ENCODE measurements around the gene GTF3C2. TPM values are rescaled to one million over a fixed set of nuclear protein-coding genes. Genes with fewer than 3 reads are reported as not detected.

GTF3C2 gene
- polyA plus RNA-seq, 2 of the 4 experiments (the other 2 are of a cell fraction): 75.4 to 101 TPM

GRCh38 chr2:27315122-27315521, 41.4 kb downstream of the GTF3C2 start (continued):
- no peak for TF ChIP-seq ESRRA (IDR thresholded peaks at IDR 0.05; ENCODE audit: borderline replicate concordance, low read length)

- Histone ChIP-seq H3K9me3 (no peaks in the 10 kb centered on the region), H3K4me2 (no peak overlapping the region), H3K4me3 (no peak overlapping the region), H3K27ac (no peak overlapping the region), H3K4me1 (no peaks in the 10 kb centered on the region)
- CTCF ChIA-PET: interaction anchor here (0.8 to 12.8 kb wide), 8 partner anchors 12 to 228 kb away, joined by 3 to 171 read pairs (median 4); partner anchors contain the start of genes EIF2B4 and KHK
- TF ChIP-seq FOXS1 (CRISPR knock-in tag; IDR thresholded peaks at IDR 0.05): no peak
- TF ChIP-seq TFCP2L1 (CRISPR knock-in tag; IDR thresholded peaks at IDR 0.05): no peak
- TF ChIP-seq RARB (CRISPR knock-in tag; IDR thresholded peaks at IDR 0.05): no peak
- TF ChIP-seq POLR2AphosphoS2 (conservative IDR thresholded peaks at IDR 0.05; ENCODE audit: low read length): no peak
- no peak for TF ChIP-seq HOXB5 (CRISPR knock-in tag; IDR thresholded peaks at IDR 0.05)
- no peak for TF ChIP-seq CTCF (IDR thresholded peaks at IDR 0.05)
- TF ChIP-seq HEYL (CRISPR knock-in tag; IDR thresholded peaks at IDR 0.05): no peak
- no peak for TF ChIP-seq MAX (IDR thresholded peaks at IDR 0.05)
- TF ChIP-seq SMC3 (IDR thresholded peaks at IDR 0.05): no peak
- TF ChIP-seq CHD2 (IDR thresholded peaks at IDR 0.05; ENCODE audit: low read length, partially characterized antibody): no peak
- no peak for TF ChIP-seq RNF2 (IDR thresholded peaks at IDR 0.05; ENCODE audit: borderline replicate concordance, low read depth)
- no peak for TF ChIP-seq SREBF2 (IDR thresholded peaks at IDR 0.05)
- TF ChIP-seq KDM5A (IDR thresholded peaks at IDR 0.05): no peak
- no peak for TF ChIP-seq HES2 (IDR thresholded peaks at IDR 0.05)
- no peak for TF ChIP-seq EHF (CRISPR knock-in tag; IDR thresholded peaks at IDR 0.05)
- TF ChIP-seq NPAS2 (CRISPR knock-in tag; IDR thresholded peaks at IDR 0.05; ENCODE audit: borderline replicate concordance): no peak
- no peak for TF ChIP-seq REST (IDR thresholded peaks at IDR 0.05)
- no peak for TF ChIP-seq BCL3 (IDR thresholded peaks at IDR 0.05)
- TF ChIP-seq CBX2 (IDR thresholded peaks at IDR 0.05; ENCODE audit: borderline replicate concordance, low read depth): no peak
- no peak for TF ChIP-seq CHD4 (IDR thresholded peaks at IDR 0.05; ENCODE audit: borderline replicate concordance)
- DNase-seq (ENCODE audit: low read depth in 1 of 2, low spot score in 1 of 2): no peak
- ATAC-seq: no peak
- POLR2A ChIA-PET: interaction anchor here (1.5 kb wide), 1 partner anchor 8 kb away, joined by 4 read pairs; the partner anchor contains the start of gene MPV17
- WGBS (ENCODE audit: missing lambda C conversion rate): 88% methylated on average over 9 of the region's 9 CpGs
- FAIRE-seq: no peak
These were observed 41.9 kb downstream of the GTF3C2 start for GRCh38 chr2:27314709-27315108.

Data from A549 (cell line).